ENCODE measurements around the gene NAGPA. TPM values are rescaled to one million over a fixed set of nuclear protein-coding genes. Genes with fewer than 3 reads are reported as not detected.

Gene NAGPA
- total RNA-seq, 2 experiments from 2014 or later: 10.1 to 11.3 TPM

DNA sequence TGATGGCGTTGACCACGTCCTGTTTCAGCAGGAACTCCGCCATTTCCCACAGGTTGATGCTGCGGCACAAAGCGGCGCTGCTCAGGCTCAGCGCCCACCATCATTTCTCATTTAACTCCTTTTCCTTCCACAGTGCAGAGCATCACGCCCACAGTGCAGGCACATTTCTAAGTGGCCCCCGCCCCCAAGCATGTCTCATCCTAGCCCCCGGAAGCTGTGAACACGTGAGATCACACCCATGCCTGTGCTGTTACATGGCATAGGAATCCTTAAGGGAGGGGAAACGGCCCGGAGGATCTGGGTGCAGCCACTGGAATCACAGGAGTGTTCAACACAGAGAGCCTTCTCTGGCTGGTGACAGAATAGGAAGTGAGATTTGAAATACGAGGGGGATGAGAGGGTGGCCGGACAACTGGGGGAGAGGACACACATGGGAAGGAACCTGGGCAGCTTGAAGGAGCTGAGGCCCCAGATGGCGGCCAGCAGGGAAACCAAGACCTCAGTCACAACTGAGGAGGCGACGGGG lies 4.7 kb downstream of the NAGPA start:
- Mint-ChIP-seq H3K9me3 (no peaks in the 10 kb centered on the region), H3K4me1 (ENCODE audit: low read depth) (peaks cover 12% of the 10 kb centered on the region), H3K4me3 (no peak overlapping the region), H3K27ac (no peak overlapping the region), H3K36me3 (ENCODE audit: low read depth) (peaks cover 3% of the 10 kb centered on the region), H3K27me3 (no peaks in the 10 kb centered on the region)
- ATAC-seq (no peak), DNase-seq (no peak)
- ChIA-PET POLR2A (no interaction called here), CTCF (no interaction called here)
- intact Hi-C loops (cut with micrococcal nuclease): no loop called here
- TF ChIP-seq, protein P1, sequence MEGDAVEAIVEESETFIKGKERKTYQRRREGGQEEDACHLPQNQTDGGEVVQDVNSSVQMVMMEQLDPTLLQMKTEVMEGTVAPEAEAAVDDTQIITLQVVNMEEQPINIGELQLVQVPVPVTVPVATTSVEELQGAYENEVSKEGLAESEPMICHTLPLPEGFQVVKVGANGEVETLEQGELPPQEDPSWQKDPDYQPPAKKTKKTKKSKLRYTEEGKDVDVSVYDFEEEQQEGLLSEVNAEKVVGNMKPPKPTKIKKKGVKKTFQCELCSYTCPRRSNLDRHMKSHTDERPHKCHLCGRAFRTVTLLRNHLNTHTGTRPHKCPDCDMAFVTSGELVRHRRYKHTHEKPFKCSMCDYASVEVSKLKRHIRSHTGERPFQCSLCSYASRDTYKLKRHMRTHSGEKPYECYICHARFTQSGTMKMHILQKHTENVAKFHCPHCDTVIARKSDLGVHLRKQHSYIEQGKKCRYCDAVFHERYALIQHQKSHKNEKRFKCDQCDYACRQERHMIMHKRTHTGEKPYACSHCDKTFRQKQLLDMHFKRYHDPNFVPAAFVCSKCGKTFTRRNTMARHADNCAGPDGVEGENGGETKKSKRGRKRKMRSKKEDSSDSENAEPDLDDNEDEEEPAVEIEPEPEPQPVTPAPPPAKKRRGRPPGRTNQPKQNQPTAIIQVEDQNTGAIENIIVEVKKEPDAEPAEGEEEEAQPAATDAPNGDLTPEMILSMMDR (IDR thresholded peaks at IDR 0.05): no peak

DNA sequence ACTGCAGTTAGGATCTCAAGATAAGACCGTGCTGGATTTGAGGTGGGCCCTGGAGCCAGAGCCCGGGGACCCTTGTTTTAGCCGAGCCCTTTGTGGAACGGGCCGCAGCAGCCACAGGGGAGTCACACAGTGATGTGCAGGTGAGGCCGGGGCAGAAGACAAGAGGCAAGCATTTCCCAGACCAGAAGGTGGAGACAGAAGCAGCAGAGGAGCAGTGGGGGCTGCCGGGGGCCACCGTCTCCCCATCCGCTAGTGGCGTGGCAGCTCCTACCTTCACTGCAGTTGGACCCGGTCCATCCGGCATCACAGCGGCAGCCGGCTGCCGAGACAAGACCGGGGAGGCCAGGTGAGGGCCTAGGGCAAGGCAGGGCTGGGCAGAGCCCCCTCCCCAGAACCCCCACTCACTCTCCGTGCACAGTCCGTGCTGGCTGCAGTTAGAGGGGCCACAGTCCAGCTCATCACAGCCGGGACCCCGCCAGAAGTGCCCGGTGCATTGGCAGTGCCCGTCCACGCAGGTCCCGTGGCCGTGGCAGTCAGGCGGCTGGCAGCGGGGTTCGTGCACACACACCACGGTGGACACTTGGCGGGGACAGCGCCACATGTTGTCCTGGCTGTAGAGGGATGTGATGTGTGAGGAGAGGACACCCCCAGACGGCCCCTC lies 6.0 kb downstream of the NAGPA start:
- Mint-ChIP-seq H3K27me3 (no peaks in the 10 kb centered on the region), H3K4me1 (ENCODE audit: low read depth) (peaks cover 7% of the 10 kb centered on the region), H3K4me3 (no peak overlapping the region), H3K27ac (no peak overlapping the region), H3K9me3 (no peaks in the 10 kb centered on the region), H3K36me3 (ENCODE audit: low read depth) (peaks cover 3% of the 10 kb centered on the region)
- POLR2A ChIA-PET: no interaction called here
- intact Hi-C loops (cut with micrococcal nuclease): no loop called here
- CTCF ChIA-PET: no interaction called here
- DNase-seq: no peak
- TF ChIP-seq, protein P1 (IDR thresholded peaks at IDR 0.05): no peak
- no peak for ATAC-seq

DNA sequence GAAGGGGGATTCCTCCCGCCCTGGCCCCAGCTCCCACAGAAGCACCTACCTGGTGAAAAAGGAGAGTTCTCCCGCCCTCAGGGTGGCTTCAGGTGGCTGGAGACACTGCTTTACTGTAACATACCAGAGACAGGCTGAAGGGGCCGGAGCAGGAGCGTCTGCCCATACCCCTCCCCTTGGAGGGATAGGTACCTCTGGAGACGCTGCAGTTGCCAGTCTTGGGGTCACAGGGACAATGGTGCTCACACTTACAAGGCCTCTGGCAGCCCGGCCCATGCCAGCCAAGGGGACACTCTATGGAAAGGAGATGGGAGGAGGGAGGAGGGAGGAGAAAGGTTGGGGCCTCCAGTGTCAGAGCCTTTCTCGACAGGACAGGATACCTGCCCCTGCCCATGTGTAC lies 6.6 kb downstream of the NAGPA start:
- Mint-ChIP-seq H3K4me1 (ENCODE audit: low read depth) (peaks cover 5% of the 10 kb centered on the region), H3K9me3 (no peaks in the 10 kb centered on the region), H3K4me3 (no peak overlapping the region), H3K27ac (no peak overlapping the region), H3K27me3 (no peaks in the 10 kb centered on the region), H3K36me3 (ENCODE audit: low read depth) (peaks cover 3% of the 10 kb centered on the region)
- ChIA-PET CTCF (no interaction called here), POLR2A (interaction anchor here (1.2 kb wide), 1 partner anchor 15 kb away, joined by 3 read pairs; no protein-coding TSS in a partner anchor)
- ATAC-seq (no peak), DNase-seq (no peak)
- intact Hi-C loops (cut with micrococcal nuclease): no loop called here
- TF ChIP-seq, protein P1 (IDR thresholded peaks at IDR 0.05): no peak

DNA sequence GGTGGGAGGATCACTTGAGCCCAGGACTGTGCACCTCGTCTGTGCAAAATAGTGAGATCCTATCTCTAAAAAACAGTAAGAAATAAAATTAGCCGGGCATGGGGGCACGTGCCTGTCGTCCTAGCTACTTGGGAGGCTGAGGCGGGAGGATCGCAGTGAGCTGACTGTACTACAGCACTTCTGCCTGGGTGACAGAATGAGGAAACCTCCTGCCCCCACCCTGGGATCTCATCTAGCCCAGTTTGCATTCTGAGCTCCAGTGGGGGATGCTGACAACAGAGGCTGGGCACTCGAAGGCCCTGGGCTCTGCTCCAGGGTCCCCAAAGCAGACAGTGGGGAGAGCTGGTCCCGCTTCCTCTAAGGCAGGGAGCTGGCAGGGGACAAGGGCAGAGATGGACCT lies 7.1 kb downstream of the NAGPA start:
- CTCF ChIA-PET: no interaction called here
- POLR2A ChIA-PET: interaction anchor here (1.2 kb wide), 1 partner anchor 15 kb away, joined by 3 read pairs; no protein-coding TSS in a partner anchor
- no peak overlapping the region for H3K4me3 Mint-ChIP-seq
- DNase-seq (no peak), ATAC-seq (no peak)
- H3K9me3 Mint-ChIP-seq: no peaks in the 10 kb centered on the region
- peaks cover under 1% of the 10 kb centered on the region for H3K4me1 Mint-ChIP-seq (ENCODE audit: low read depth)
- peaks cover 3% of the 10 kb centered on the region for H3K36me3 Mint-ChIP-seq (ENCODE audit: low read depth)
- H3K27ac Mint-ChIP-seq: no peak overlapping the region
- TF ChIP-seq, protein P1 (IDR thresholded peaks at IDR 0.05): no peak
- intact Hi-C loops (cut with micrococcal nuclease): no loop called here
- H3K27me3 Mint-ChIP-seq: no peaks in the 10 kb centered on the region

DNA sequence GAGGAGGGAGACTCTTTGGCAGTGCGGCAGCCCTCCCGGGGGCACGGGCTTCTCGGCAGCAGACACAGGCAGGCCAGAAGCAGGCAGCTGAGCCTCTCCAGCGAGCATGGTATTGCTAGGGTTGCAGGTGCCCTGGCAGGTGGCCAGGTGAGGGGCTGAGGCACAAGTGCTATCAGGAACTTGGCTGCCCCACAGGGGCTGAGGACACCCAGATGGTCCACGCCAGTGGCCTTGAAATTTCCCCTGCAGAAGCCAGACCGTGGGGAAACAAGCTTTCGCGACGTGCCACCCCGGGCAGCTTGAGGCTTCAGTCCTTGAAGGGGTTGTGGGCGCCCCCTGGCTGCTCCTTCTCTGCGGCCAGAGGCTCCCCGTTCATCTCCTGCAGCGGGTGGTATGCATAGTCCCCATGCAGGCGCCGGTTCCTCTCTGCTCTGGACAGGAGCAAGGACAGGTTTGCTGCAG lies 8.5 kb downstream of the NAGPA start:
- TF ChIP-seq, protein P1 (IDR thresholded peaks at IDR 0.05): no peak
- ATAC-seq (no peak), DNase-seq (peak; percentile 24)
- POLR2A ChIA-PET: no interaction called here
- no peaks in the 10 kb centered on the region for H3K27me3 Mint-ChIP-seq
- H3K9me3 Mint-ChIP-seq: no peaks in the 10 kb centered on the region
- H3K27ac Mint-ChIP-seq: no peak overlapping the region
- no peaks in the 10 kb centered on the region for H3K4me1 Mint-ChIP-seq (ENCODE audit: low read depth)
- no peak overlapping the region for H3K4me3 Mint-ChIP-seq
- CTCF ChIA-PET: interaction anchor here (1.1 to 2.0 kb wide), 2 partner anchors 8 to 475 kb away, joined by 3 to 4 read pairs; partner anchors contain the start of gene NAGPA
- H3K36me3 Mint-ChIP-seq (ENCODE audit: low read depth): no peaks in the 10 kb centered on the region
- intact Hi-C loops (cut with micrococcal nuclease): no loop called here

Data from activated CD8-positive, alpha-beta T cell treated with anti-CD3 and anti-CD28 coated beads for 36 hours (primary cell).